Measurements from ENCODE around the gene ZNF365. TPM values are rescaled to one million over a fixed set of nuclear protein-coding genes. Genes with fewer than 3 reads are reported as not detected.

Gene ZNF365
- total RNA-seq, 1 donor from 2014 or later: not detected

- Mint-ChIP-seq H3K27me3 (peaks cover 11% of the 10 kb centered on the region), H3K4me1 (ENCODE audit: low read depth) (no peaks in the 10 kb centered on the region), H3K9me3 (ENCODE audit: low read depth) (peaks cover 3% of the 10 kb centered on the region), H3K4me3 (ENCODE audit: low read depth) (no peak overlapping the region), H3K27ac (no peak overlapping the region), H3K36me3 (ENCODE audit: insufficient read depth) (no peaks in the 10 kb centered on the region)
- DNase-seq (ENCODE audit: low spot score, unreplicated experiment): no peak
- no peak for TF ChIP-seq CTCF (IDR thresholded peaks at IDR 0.05; ENCODE audit: unreplicated experiment)
Measured at GRCh38 chr10:62426086-62426485, 51.9 kb downstream of the ZNF365 start.

GRCh38 chr10:62426600-62426999 is 52.4 kb downstream of the ZNF365 start:
- TF ChIP-seq CTCF (IDR thresholded peaks at IDR 0.05; ENCODE audit: unreplicated experiment): no peak
- Mint-ChIP-seq H3K27ac (no peak overlapping the region), H3K36me3 (ENCODE audit: insufficient read depth) (no peaks in the 10 kb centered on the region), H3K4me3 (ENCODE audit: low read depth) (no peak overlapping the region), H3K27me3 (peaks cover 11% of the 10 kb centered on the region), H3K4me1 (ENCODE audit: low read depth) (no peaks in the 10 kb centered on the region), H3K9me3 (ENCODE audit: low read depth) (peaks cover 3% of the 10 kb centered on the region)
- no peak for DNase-seq (ENCODE audit: low spot score, unreplicated experiment)

- Mint-ChIP-seq H3K27me3 (peaks cover 5% of the 10 kb centered on the region), H3K4me3 (ENCODE audit: low read depth) (no peak overlapping the region), H3K9me3 (ENCODE audit: low read depth) (peaks cover 3% of the 10 kb centered on the region), H3K27ac (no peak overlapping the region), H3K36me3 (ENCODE audit: insufficient read depth) (no peaks in the 10 kb centered on the region), H3K4me1 (ENCODE audit: low read depth) (no peaks in the 10 kb centered on the region)
- no peak for DNase-seq (ENCODE audit: low spot score, unreplicated experiment)
- no peak for TF ChIP-seq CTCF (IDR thresholded peaks at IDR 0.05; ENCODE audit: unreplicated experiment)
Measured at GRCh38 chr10:62430881-62431280, 56.7 kb downstream of the ZNF365 start.

GRCh38 chr10:62433181-62433692 is 59.1 kb downstream of the ZNF365 start:
- H3K9me3 Mint-ChIP-seq (ENCODE audit: low read depth): peaks cover 3% of the 10 kb centered on the region
- TF ChIP-seq CTCF (IDR thresholded peaks at IDR 0.05; ENCODE audit: unreplicated experiment): no peak
- H3K27me3 Mint-ChIP-seq: peaks cover 5% of the 10 kb centered on the region
- no peaks in the 10 kb centered on the region for H3K36me3 Mint-ChIP-seq (ENCODE audit: insufficient read depth)
- no peak overlapping the region for H3K4me3 Mint-ChIP-seq (ENCODE audit: low read depth)
- no peak overlapping the region for H3K27ac Mint-ChIP-seq
- no peak for DNase-seq (ENCODE audit: low spot score, unreplicated experiment)
- H3K4me1 Mint-ChIP-seq (ENCODE audit: low read depth): no peaks in the 10 kb centered on the region

- no peaks in the 10 kb centered on the region for H3K36me3 Mint-ChIP-seq (ENCODE audit: insufficient read depth)
- no peak overlapping the region for H3K4me3 Mint-ChIP-seq (ENCODE audit: low read depth)
- H3K9me3 Mint-ChIP-seq (ENCODE audit: low read depth): no peaks in the 10 kb centered on the region
- peaks cover 5% of the 10 kb centered on the region for H3K27me3 Mint-ChIP-seq
- TF ChIP-seq CTCF (IDR thresholded peaks at IDR 0.05; ENCODE audit: unreplicated experiment): no peak
- H3K4me1 Mint-ChIP-seq (ENCODE audit: low read depth): no peaks in the 10 kb centered on the region
- no peak overlapping the region for H3K27ac Mint-ChIP-seq
- no peak for DNase-seq (ENCODE audit: low spot score, unreplicated experiment)
Measured at GRCh38 chr10:62433901-62434300, 59.7 kb downstream of the ZNF365 start.

Data from progenitor cell of endocrine pancreas (in vitro differentiated cells).